Mucosa of rectum (tissue), 2 donors: ENCODE results near the gene PIGT.
A peak's percentile ranks its signal among the peaks of the same experiment; 100 is the strongest.

Experiments used
- H3K27ac ChIP-seq, 2 donors: one replicate each; pipeline ENCODE4 v1.7.0; 2013; ENCODE audit warnings: inconsistent platforms in 2 of 2, low read depth in 2 of 2, low read length in 2 of 2
- H3K27me3 ChIP-seq, 2 donors: one replicate each; pipeline ENCODE4 v1.7.0; 2013; ENCODE audit warnings: low read length in 2 of 2; ENCODE audit not compliant: control insufficient read depth in 2 of 2, insufficient read depth in 2 of 2
- H3K36me3 ChIP-seq, 2 donors: one replicate each; pipeline ENCODE4 v1.7.0; 2013; ENCODE audit warnings: low read length in 2 of 2; ENCODE audit not compliant: control insufficient read depth in 2 of 2, insufficient read depth in 2 of 2
- H3K4me1 ChIP-seq, 2 donors: one replicate each; pipeline ENCODE4 v1.7.0; 2013; ENCODE audit warnings: low read length in 2 of 2, mild to moderate bottlenecking in 1 of 2; ENCODE audit not compliant: control insufficient read depth in 2 of 2, insufficient read depth in 2 of 2
- H3K4me3 ChIP-seq, 2 donors: one replicate each; pipeline ENCODE4 v1.7.0; 2013; ENCODE audit warnings: low read length in 2 of 2
- H3K9ac ChIP-seq, 2 donors: one replicate each; pipeline ENCODE4 v1.7.0; 2013; ENCODE audit warnings: low read length in 2 of 2, low read depth in 1 of 2, mild to moderate bottlenecking in 1 of 2
- H3K9me3 ChIP-seq, 2 donors: one replicate each; pipeline ENCODE4 v1.7.0; 2013; ENCODE audit warnings: low read length in 2 of 2; ENCODE audit not compliant: control insufficient read depth in 2 of 2
- donor health status: healthy.
- donor health status: Normal muscosa, but diverticular disease.

Gene PIGT

GRCh38 chr20:45374101-45374467 is 41.9 kb upstream of the PIGT start:
- peak overlapping the region; percentile 66 to 89 for H3K4me3 ChIP-seq
- peak overlapping the region; percentile 74 to 76 for H3K27ac ChIP-seq
- H3K9me3 ChIP-seq = no peaks in the 10 kb centered on the region
- no peaks in the 10 kb centered on the region for H3K27me3 ChIP-seq
- H3K4me1 ChIP-seq = peaks cover 4 to 12% of the 10 kb centered on the region in 2 donors
- no peaks in the 10 kb centered on the region for H3K36me3 ChIP-seq
- peak overlapping the region in 1 of 2 donors; percentile 65 for H3K9ac ChIP-seq

DNA sequence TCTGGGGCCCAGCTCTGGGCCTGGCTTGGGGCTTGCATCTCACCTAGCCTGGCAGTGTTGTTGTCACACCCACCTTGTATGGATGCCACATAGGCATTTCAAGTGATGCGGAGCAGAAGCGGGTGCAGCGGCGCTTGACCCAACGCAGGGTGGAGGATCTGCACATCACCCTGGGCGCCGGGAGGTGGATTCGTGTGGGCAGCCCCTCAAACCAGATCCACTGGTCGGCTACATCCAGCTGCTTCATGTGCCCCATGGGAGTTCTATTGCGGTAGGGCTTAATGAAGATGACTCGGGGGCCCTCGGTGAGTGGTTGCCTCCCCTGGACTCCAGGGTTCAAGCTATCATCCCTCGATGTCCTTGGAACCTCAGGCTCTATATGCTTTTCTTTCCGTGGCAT is 41.0 kb upstream of the PIGT start:
- Histone ChIP-seq H3K27ac (no peak overlapping the region), H3K4me3 (no peak overlapping the region), H3K9ac (no peak overlapping the region), H3K36me3 (no peaks in the 10 kb centered on the region), H3K27me3 (no peaks in the 10 kb centered on the region), H3K4me1 (peaks cover 4 to 12% of the 10 kb centered on the region in 2 donors), H3K9me3 (no peaks in the 10 kb centered on the region)

DNA sequence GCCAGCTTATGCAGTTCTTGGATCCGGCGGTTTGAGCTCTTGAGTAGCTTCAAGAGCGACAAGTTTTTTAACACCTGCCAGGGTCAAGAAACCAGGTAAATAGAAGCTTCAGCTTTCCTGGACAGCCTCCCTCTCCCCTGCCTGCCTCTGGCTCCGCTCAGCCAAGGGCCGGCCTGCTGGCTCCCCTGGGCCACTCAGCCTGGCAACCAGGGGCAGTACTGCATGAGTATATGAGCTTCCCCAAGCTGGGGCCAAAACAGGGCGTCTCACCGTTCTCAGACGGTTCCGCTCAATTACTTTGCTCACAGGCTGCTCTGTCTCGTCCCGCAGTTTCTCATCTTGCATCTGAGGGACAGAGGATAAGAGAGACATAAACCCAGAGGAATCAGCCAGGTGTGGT is 38.7 kb upstream of the PIGT start:
- no peaks in the 10 kb centered on the region for H3K36me3 ChIP-seq
- H3K9me3 ChIP-seq = no peaks in the 10 kb centered on the region
- H3K4me1 ChIP-seq = peaks cover 4 to 10% of the 10 kb centered on the region in 2 donors
- no peak overlapping the region for H3K9ac ChIP-seq
- H3K4me3 ChIP-seq = no peak overlapping the region
- no peaks in the 10 kb centered on the region for H3K27me3 ChIP-seq
- no peak overlapping the region for H3K27ac ChIP-seq

DNA sequence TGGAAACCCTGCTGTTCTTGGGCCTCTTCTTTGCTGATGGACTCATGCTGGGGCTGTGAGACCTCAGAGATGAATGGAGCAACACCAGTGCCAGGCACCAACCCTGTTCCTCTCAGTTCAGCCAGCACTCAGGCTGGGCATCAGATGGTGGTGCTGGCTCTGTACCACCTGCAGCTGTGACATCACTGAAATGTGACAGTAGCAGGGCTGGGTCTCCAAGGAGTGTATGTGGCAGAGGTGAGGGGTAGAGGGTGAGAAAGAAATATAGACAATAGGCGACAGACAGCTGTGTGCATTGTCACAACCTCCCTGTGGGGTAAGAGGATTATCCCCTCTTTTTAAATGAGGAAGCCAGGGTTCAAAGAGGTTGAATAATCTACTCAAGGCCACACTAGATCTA is 37.8 kb upstream of the PIGT start, which contains the start of gene TP53TG5:
TSS of gene TP53TG5 (minus strand) at position 135 of the 400 bp plus-strand sequence. CDS start at position 46, 89 bp downstream.
- no peak within 1 kb of the TSS for H3K27ac ChIP-seq
- peaks cover 4 to 6% of the 10 kb centered on the region in 2 donors for H3K4me1 ChIP-seq
- no peaks in the 10 kb centered on the region for H3K36me3 ChIP-seq
- no peak within 1 kb of the TSS for H3K9ac ChIP-seq
- no peaks in the 10 kb centered on the region for H3K9me3 ChIP-seq
- no peaks in the 10 kb centered on the region for H3K27me3 ChIP-seq
- H3K4me3 ChIP-seq = no peak within 1 kb of the TSS

DNA sequence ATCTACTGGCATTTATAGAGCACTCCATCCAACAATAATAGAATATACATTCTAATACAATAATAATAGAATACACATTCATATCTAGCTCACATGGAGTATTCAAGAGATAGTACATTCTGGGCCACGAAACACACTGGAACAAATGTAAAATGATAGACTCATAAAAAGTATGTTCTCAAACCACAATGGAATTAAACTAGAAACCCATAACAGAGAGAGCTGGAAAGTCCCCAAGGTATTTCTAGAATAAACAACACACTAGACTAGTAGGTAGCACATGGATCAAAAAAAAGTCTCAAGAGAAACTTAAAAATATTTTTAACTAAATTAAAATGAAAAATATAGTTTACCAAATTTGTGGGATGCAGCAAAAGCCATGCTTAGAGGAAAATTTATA is 28.7 kb upstream of the PIGT start:
- Histone ChIP-seq H3K4me1 (no peaks in the 10 kb centered on the region), H3K36me3 (no peaks in the 10 kb centered on the region), H3K4me3 (no peak overlapping the region)

GRCh38 chr20:45390931-45391330 is 25.0 kb upstream of the PIGT start:
- H3K36me3 ChIP-seq = no peaks in the 10 kb centered on the region
- H3K27me3 ChIP-seq = no peaks in the 10 kb centered on the region
- H3K9ac ChIP-seq = no peak overlapping the region
- no peak overlapping the region for H3K4me3 ChIP-seq
- H3K9me3 ChIP-seq = no peaks in the 10 kb centered on the region
- no peaks in the 10 kb centered on the region for H3K4me1 ChIP-seq
- H3K27ac ChIP-seq = no peak overlapping the region

More for the DNA sequence above, 28.7 kb upstream of the PIGT start:
- Histone ChIP-seq H3K9ac (no peak overlapping the region), H3K27me3 (no peaks in the 10 kb centered on the region), H3K27ac (no peak overlapping the region), H3K9me3 (no peaks in the 10 kb centered on the region)

DNA sequence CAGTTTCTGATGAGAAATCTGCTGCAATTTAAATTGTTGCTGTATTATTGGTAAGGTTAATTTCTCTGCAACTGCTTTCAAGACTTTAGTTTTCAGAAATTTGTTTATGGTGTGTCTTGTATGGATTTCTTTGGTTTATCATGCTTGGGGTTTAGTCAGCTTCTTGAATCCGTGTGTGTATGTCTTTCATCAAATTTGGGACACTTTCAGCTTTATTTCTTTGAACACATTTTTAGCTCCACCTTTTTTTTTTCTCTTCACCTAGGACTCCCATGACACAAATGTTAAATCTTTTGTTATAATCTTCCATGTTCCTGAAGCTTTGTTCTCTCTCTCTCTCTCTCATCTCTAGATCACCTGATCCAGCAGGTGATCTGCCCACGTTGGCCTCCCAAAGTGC is 24.4 kb upstream of the PIGT start:
- H3K27me3 ChIP-seq = no peaks in the 10 kb centered on the region
- H3K4me1 ChIP-seq = no peaks in the 10 kb centered on the region
- no peaks in the 10 kb centered on the region for H3K36me3 ChIP-seq
- no peak overlapping the region for H3K27ac ChIP-seq
- H3K9me3 ChIP-seq = no peaks in the 10 kb centered on the region
- no peak overlapping the region for H3K9ac ChIP-seq
- no peak overlapping the region for H3K4me3 ChIP-seq

- no peak overlapping the region for H3K9ac ChIP-seq
- no peak overlapping the region for H3K4me3 ChIP-seq
- no peaks in the 10 kb centered on the region for H3K27me3 ChIP-seq
- no peaks in the 10 kb centered on the region for H3K4me1 ChIP-seq
- H3K27ac ChIP-seq = no peak overlapping the region
- no peaks in the 10 kb centered on the region for H3K9me3 ChIP-seq
- H3K36me3 ChIP-seq = no peaks in the 10 kb centered on the region
These were observed 23.2 kb upstream of the PIGT start for GRCh38 chr20:45392733-45393132.

GRCh38 chr20:45394221-45395113 is 21.5 kb upstream of the PIGT start:
- Histone ChIP-seq H3K27me3 (no peaks in the 10 kb centered on the region), H3K4me3 (no peak overlapping the region), H3K27ac (no peak overlapping the region), H3K9me3 (no peaks in the 10 kb centered on the region), H3K9ac (no peak overlapping the region), H3K36me3 (no peaks in the 10 kb centered on the region), H3K4me1 (no peaks in the 10 kb centered on the region)

- Histone ChIP-seq H3K9me3 (no peaks in the 10 kb centered on the region), H3K27ac (no peak overlapping the region), H3K27me3 (no peaks in the 10 kb centered on the region), H3K4me1 (no peaks in the 10 kb centered on the region), H3K4me3 (no peak overlapping the region), H3K9ac (no peak overlapping the region), H3K36me3 (no peaks in the 10 kb centered on the region)
These were observed 20.9 kb upstream of the PIGT start for GRCh38 chr20:45395114-45395415.
